ENCODE results near the gene WDTC1.

GRCh38 chr1:27342778-27343638 lies 108.6 kb downstream of the WDTC1 start:
- TF ChIP-seq POLR2A (IDR thresholded peaks at IDR 0.05) (no peak), CTCF (IDR thresholded peaks at IDR 0.05) (no peak)

Data from right lobe of liver (tissue), 4 donors.